ENCODE results near the gene PADI4. TPM values are rescaled to one million over a fixed set of nuclear protein-coding genes. Genes with fewer than 3 reads are reported as not detected.
"Not testable (repeated sequence)": the region's sequence is repeated elsewhere in the genome, so short reads cannot be mapped to it uniquely, and the experiment has no call there.

Gene PADI4
- total RNA-seq, 3 donors from 2014 or later, result 0.08 to 0.71 (median 0.66) TPM

DNA sequence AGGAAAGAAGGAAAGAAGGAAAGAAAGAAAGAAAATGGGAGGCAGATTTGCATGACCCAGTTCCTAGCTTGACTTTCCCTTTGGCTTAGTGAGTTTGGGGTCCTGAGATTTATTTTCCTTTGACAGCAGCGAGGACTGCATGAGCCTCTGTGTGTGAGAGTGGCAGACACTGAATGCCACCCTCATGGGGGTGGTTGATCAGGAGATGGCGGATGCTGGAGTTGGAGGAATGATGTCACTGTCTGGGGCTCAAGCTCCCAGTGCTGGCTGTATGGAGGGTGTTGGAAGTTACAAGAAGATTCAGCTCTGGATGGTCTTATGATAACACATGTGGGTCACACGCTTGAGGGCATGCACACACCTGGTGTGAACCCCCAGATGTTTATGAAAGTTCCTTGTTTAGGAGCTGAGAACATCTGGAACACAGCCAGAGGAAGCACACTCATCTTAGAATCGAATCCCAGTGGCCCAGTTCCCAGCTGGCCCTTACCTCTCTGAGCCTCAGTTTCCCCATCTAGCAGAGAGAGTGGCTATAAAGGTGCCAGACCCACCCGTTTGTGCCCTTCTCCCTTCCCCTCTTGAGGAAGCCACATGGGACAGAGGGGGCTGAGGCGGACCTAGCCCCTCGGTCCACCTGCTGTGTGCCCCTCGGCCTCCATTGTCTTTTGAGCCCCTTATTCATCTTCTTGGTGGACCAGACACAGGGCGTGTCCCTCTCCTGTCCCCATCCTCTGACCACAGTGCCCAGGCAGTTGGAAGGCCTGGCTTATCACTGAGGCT is 5.7 kb downstream of the PADI4 start:
- no peaks in the 10 kb centered on the region for H3K36me3 Mint-ChIP-seq (ENCODE audit: insufficient read depth)
- ATAC-seq, result no peak
- H3K9me3 Mint-ChIP-seq, result no peaks in the 10 kb centered on the region
- H3K4me1 Mint-ChIP-seq (ENCODE audit: low read depth), result peaks cover 6% of the 10 kb centered on the region
- H3K4me3 Mint-ChIP-seq, result no peak overlapping the region
- peaks cover 17% of the 10 kb centered on the region for H3K27me3 Mint-ChIP-seq (ENCODE audit: low read depth)
- DNase-seq, result no peak

DNA sequence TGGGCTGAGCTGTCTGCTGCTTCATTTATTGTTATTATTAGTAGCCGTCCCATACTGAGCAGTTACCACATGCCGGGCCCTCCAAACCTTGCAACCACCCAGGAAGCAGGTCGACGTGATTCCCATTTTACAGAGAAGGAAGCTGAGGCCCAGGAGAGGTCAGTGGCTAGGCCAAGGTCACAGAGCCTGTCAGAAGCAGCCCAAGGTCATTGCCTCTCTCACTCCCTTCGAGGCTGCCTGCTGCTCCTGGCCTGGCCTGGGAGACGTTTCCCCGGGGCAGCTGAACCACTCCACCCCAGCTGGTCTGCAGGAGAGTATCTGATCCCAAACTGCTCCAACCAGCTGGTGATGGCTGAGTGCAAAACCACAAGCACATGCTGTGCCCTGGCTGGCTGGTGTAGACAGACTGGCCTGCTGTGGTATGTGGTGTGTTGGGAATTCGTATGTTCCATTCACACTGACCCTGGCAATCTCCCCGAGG is 6.5 kb downstream of the PADI4 start:
- Mint-ChIP-seq H3K4me1 (ENCODE audit: low read depth) (peaks cover 6% of the 10 kb centered on the region), H3K9me3 (no peaks in the 10 kb centered on the region), H3K27me3 (ENCODE audit: low read depth) (peaks cover 13% of the 10 kb centered on the region), H3K4me3 (no peak overlapping the region), H3K36me3 (ENCODE audit: insufficient read depth) (no peaks in the 10 kb centered on the region)
- DNase-seq (no peak), ATAC-seq (no peak)

DNA sequence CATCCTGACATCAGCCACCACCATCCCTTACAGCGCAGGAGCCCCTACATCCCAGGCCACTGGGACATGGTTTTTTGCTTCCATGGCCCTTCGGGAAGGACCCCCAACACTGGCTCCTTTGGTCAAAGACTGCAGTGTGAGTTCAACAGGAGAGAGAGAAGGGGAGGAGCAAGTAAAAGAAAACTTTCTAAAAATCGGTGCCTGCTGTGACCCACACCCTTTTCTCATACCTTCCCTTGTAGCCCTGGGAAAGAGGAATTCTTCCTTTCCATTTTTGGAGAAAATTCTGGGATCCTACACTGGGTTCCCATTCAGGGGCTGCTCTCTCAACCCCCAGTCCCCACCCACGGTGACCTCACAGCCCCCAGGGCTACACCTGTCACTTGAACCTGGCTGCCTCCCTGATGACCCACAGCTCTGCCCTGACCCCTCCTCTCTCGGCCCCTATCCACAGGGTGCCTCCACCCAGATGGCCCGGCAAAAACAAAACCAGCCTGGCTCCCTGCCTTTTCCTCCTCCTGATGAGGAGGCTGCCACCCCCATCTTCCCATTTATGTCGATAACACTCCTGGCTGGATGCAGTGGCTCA is 7.6 kb downstream of the PADI4 start:
- Mint-ChIP-seq H3K27me3 (ENCODE audit: low read depth) (peaks cover 4% of the 10 kb centered on the region), H3K4me1 (ENCODE audit: low read depth) (peaks cover 6% of the 10 kb centered on the region), H3K9me3 (no peaks in the 10 kb centered on the region), H3K36me3 (ENCODE audit: insufficient read depth) (no peaks in the 10 kb centered on the region), H3K4me3 (no peak overlapping the region)
- DNase-seq (no peak), ATAC-seq (no peak)

DNA sequence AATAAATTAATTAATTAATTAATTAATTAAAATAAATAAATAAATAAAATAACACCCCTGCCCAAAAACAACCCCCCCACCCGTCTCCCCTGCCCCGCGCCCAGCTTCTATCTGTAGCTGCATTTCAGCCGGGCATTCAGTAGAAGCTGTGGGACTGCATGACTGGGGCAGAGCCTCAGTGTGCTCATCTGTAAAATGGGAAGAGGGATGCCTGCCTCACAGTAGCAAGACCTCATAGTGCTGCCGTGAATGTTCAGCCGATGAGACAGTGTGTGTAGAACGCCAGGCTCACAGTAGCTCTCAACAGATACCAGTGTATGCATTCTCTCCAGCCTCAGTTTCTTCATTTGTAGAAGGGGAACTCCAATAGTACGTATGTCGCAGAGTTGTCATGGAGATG is 8.7 kb downstream of the PADI4 start:
- no peaks in the 10 kb centered on the region for H3K9me3 Mint-ChIP-seq
- ATAC-seq (no peak), DNase-seq (no peak)
- H3K36me3 Mint-ChIP-seq (ENCODE audit: insufficient read depth), result no peaks in the 10 kb centered on the region
- H3K27me3 Mint-ChIP-seq (ENCODE audit: low read depth), result peaks cover 4% of the 10 kb centered on the region
- no peak overlapping the region for H3K4me3 Mint-ChIP-seq
- peaks cover 6% of the 10 kb centered on the region for H3K4me1 Mint-ChIP-seq (ENCODE audit: low read depth)

DNA sequence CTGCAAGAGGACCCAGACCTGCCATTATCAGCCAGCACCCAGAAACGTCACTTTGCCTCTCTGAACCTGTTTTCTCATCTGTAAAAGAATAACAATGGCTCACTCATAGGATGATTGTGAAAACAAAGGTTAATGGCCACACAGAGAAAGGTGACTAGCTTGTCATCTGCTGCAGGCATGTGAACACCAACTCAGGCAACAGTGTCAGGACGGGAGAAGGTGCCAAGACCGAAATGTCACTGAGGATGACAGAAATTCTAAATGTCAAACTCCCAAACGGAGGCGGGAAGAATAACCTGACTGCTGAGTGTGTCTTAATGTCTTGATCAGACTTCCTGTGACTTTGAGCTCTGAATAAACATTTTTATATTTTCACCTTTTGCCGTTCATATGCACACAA is 10.3 kb downstream of the PADI4 start:
- H3K36me3 Mint-ChIP-seq (ENCODE audit: insufficient read depth), result no peaks in the 10 kb centered on the region
- no peak overlapping the region for H3K4me3 Mint-ChIP-seq
- no peak for DNase-seq
- ATAC-seq, result no peak
- H3K27me3 Mint-ChIP-seq (ENCODE audit: low read depth), result no peaks in the 10 kb centered on the region
- no peaks in the 10 kb centered on the region for H3K9me3 Mint-ChIP-seq
- H3K4me1 Mint-ChIP-seq (ENCODE audit: low read depth), result no peaks in the 10 kb centered on the region

DNA sequence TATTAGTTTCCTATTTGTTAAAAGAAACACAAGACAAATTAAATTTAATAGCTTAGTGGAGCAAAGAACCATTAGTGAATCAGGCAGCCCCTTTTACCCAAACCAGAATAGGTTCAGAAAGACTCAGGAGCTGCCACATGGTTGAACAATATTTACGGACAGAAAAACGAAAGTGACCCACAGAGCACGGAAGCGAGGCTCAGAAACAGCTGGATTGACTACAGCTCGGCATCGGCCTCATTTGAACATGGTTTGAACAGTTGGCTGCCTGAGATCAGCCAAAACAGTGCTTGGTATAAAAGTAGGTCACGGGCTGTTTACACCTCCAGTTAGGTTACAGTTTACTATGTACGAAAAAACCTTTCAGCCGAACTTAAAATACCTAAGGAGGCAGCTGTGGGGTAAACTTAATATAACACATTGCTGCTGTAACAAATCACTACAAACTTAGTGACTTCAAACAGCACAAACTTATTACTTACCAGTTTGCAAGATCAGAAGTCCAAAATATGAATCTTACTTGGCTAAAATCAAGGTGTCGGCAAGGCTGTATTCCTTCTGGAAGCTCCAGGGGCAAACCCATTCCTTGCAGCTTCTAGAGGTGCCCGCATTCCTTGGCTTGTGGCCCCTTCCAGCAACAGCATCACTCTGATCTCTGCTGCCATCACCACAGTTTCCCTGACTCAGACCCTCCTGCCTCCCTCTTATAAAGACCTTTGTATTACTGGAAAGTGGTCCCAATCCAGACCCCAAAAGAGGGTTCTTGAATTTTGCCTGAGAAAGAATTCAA is 11.8 kb downstream of the PADI4 start:
- Mint-ChIP-seq H3K4me1 (ENCODE audit: low read depth) (no peaks in the 10 kb centered on the region), H3K36me3 (ENCODE audit: insufficient read depth) (no peaks in the 10 kb centered on the region), H3K4me3 (no peak overlapping the region), H3K9me3 (peaks cover 3% of the 10 kb centered on the region), H3K27me3 (ENCODE audit: low read depth) (no peaks in the 10 kb centered on the region)
- ATAC-seq, result no peak
- DNase-seq, result no peak

DNA sequence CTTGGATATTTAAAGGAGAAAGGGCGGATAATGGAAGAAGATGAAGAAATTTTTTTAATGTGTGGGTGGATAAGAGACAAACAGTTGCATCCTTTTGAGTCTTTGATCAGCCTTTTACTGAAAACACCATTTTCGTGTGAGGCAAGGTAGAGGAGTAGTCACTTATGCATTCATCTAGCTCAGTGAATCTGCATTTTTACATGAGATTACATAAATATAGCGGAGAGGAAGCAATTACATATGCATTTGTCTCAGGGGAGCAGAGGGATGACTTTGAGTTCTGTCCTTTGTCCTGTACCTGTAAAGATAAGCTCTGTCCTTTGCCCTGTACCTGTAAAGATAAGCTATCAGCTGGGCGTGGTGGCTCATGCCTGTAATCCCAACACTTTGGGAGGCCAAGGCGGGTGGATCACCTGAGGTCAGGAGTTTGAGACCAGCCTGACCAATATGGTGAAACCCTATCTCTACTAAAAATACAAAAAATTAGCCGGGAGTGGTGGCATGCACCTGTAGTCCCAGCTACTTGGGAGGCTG is 13.9 kb downstream of the PADI4 start:
- not testable (repeated sequence) for ATAC-seq; H3K4me3 Mint-ChIP-seq; H3K36me3 Mint-ChIP-seq (ENCODE audit: insufficient read depth); H3K9me3 Mint-ChIP-seq; DNase-seq; H3K4me1 Mint-ChIP-seq (ENCODE audit: low read depth); H3K27me3 Mint-ChIP-seq (ENCODE audit: low read depth)

DNA sequence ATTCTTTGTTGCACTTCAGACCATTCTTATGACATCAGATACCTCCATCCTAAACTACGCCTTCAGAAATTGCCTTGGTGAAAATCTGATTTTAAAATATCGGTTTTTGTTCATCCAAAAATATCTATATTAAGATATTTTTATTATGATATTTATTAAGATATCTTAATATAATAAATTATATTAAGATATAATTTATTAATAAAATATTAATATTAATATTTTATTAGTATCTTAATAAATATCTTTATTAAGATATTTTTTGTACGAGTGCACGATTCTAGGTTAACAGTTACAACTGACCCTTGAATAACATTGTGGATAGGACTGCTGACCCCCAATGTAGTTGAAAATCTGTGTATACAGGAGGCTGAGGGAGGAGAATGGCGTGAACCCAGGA is 20.9 kb downstream of the PADI4 start:
- peaks cover 5% of the 10 kb centered on the region for H3K9me3 Mint-ChIP-seq
- H3K27me3 Mint-ChIP-seq (ENCODE audit: low read depth), result peaks cover 20% of the 10 kb centered on the region
- no peak overlapping the region for H3K4me3 Mint-ChIP-seq
- no peaks in the 10 kb centered on the region for H3K36me3 Mint-ChIP-seq (ENCODE audit: insufficient read depth)
- H3K4me1 Mint-ChIP-seq (ENCODE audit: low read depth), result no peaks in the 10 kb centered on the region
- ATAC-seq, result no peak
- no peak for DNase-seq

DNA sequence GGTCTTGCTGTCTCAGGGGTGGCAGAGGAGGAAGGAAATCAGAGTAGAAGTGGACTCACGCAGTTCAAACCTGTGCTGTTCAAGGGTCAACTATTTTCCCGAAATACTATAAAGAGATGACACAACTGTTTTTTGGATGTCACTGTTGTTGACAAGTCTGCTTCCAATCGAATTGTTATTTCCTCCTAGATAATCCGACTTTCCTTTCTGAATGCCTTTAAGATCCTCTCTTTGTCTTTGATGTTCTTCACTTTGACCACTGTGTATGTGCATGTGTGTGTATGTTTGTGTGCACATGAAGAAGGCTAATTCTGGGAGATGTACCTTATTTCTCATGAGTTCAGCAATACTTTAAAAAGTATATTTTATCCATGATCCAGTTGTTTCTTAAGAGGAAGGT is 21.6 kb downstream of the PADI4 start:
- Mint-ChIP-seq H3K9me3 (peaks cover 3% of the 10 kb centered on the region), H3K4me1 (ENCODE audit: low read depth) (no peaks in the 10 kb centered on the region), H3K4me3 (no peak overlapping the region), H3K27me3 (ENCODE audit: low read depth) (peaks cover 20% of the 10 kb centered on the region), H3K36me3 (ENCODE audit: insufficient read depth) (no peaks in the 10 kb centered on the region)
- ATAC-seq, result no peak
- DNase-seq, result no peak

DNA sequence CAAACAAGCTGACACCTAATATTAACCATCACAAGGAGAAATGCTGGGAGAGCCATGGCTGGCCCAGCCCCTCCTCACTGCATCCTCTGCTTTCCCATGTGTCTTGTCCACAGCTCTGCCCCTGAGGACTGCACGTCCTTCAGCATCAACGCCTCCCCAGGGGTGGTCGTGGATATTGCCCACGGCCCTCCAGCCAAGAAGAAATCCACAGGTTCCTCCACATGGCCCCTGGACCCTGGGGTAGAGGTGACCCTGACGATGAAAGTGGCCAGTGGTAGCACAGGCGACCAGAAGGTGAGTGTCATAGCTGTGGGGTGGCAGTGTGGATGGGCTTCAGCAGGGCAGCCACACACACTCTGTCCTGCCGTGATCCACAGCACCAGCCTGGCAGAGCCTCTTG is 22.9 kb downstream of the PADI4 start:
- Mint-ChIP-seq H3K36me3 (ENCODE audit: insufficient read depth) (no peaks in the 10 kb centered on the region), H3K9me3 (no peaks in the 10 kb centered on the region), H3K4me3 (no peak overlapping the region), H3K27me3 (ENCODE audit: low read depth) (peaks cover 24% of the 10 kb centered on the region), H3K4me1 (ENCODE audit: low read depth) (no peaks in the 10 kb centered on the region)
- no peak for ATAC-seq
- DNase-seq, result no peak

DNA sequence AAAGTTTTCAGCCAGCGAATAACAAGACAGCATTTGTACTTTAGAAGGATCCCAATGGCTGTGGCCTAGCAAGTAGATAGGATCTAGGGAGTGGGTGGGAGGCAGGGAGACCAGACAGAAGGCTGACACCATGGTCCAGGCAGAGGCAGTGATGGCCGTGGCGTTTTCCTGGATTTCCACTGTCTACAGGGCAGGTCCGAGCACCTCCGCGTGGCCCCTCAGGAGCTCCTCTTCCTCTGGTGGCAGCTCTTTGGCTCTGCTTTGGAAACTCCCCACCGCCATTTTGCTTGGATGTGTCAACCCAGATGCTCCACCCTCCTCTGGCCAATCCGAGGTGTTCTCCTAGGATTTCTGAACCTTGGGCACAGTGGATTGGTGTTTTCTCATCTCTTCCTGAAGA is 25.1 kb downstream of the PADI4 start:
- Mint-ChIP-seq H3K9me3 (no peaks in the 10 kb centered on the region), H3K4me3 (no peak overlapping the region), H3K27me3 (ENCODE audit: low read depth) (peaks cover 29% of the 10 kb centered on the region), H3K4me1 (ENCODE audit: low read depth) (peaks cover 4% of the 10 kb centered on the region), H3K36me3 (ENCODE audit: insufficient read depth) (no peaks in the 10 kb centered on the region)
- no peak for DNase-seq
- ATAC-seq, result no peak

DNA sequence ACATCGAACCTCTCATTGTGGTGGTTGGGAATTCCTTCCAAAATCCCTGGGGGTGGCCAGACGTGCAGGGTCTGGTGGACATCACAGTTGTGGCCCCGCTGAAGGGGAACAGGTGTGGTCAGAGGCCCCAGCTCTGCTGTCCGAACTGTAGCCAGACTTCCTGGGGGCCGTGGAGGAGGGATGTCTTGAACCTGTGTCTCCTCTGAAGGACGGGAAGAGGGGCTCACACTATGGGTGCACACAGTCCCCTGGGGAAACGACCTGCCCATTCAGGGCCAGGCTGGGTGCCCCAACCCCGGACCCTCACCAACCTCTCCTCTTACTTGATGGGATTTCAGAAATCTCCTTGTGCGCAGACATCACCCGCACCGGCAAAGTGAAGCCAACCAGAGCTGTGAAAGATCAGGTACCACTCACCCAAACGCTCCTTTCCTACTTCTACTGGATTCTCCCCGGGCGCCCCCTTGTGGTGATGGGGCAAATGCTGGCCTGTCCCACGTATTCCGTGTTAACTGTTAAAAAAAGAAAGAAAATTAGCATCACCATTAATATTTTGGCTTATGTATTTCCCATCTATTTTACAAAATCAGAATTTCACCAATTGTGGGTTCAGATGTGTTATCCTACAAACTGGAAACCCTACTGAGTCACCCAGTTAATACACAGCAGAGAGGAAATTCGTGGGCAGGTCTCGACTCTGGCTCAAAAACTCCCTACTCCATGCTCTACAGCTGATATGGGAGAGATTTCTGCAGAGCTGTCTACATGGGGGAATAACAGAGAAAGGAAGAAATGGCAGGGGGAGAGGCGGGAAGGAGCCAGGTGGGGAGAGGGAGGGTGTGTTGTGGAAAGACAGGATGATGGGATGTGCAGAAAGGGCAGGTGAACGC is 28.1 kb downstream of the PADI4 start:
- ATAC-seq, result peak in 1 of 2 donors; percentile 59
- Mint-ChIP-seq H3K4me1 (ENCODE audit: low read depth) (peaks cover 4% of the 10 kb centered on the region), H3K9me3 (no peaks in the 10 kb centered on the region), H3K27me3 (ENCODE audit: low read depth) (peaks cover 20% of the 10 kb centered on the region), H3K4me3 (no peak overlapping the region), H3K36me3 (ENCODE audit: insufficient read depth) (no peaks in the 10 kb centered on the region)
- peak; percentile 53 for DNase-seq

DNA sequence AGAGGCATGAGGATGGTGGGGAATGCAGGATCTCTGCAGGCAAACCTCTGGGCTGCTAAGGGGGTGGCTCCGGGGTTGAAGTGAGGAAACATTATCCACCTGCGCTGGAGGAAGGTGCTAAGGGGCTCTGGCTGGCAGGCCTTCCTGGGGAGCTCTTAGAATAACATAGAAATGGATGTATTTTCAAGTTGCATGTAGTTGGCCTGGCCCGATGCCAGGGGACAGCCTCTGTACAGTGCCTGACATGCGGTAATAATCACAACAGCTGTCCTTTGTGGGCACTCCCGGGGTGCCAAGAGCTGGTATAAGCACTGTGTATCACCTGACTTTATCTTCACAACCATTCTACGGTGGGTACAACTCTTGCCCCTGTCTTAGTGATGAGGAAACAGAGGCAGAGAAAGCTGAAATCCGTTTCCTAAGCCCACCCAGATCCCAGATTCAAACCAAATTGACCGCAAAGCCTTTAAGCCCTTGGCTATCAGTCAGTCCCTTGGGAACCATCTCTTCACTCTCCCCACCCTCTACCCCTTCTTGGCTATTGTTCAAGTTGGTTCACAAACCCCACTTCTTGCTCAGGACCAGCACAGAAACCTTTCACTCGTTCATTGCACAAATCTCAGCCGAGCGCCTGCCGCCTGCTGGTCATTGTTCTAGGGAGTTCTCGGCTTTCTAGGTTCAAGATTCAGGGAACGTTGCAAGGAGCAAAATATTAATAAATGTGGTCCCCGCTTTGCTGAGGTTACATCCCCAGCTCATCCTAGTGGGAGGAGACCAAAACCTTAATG is 30.9 kb downstream of the PADI4 start:
- no peak for DNase-seq
- Mint-ChIP-seq H3K27me3 (ENCODE audit: low read depth) (peaks cover 15% of the 10 kb centered on the region), H3K4me1 (ENCODE audit: low read depth) (peaks cover 4% of the 10 kb centered on the region), H3K4me3 (no peak overlapping the region), H3K9me3 (no peaks in the 10 kb centered on the region), H3K36me3 (ENCODE audit: insufficient read depth) (no peaks in the 10 kb centered on the region)
- ATAC-seq, result no peak
